GM04503 (cell line): ENCODE measurements around the gene EDRF1.
"Not testable (repeated sequence)": the region's sequence is repeated elsewhere in the genome, so short reads cannot be mapped to it uniquely, and the experiment has no call there.

Experiments
- DNase-seq: peaks from one replicate; pipeline ENCODE4 v3.0.0-alpha.2; 2012; ENCODE audit warnings: low read depth

The EDRF1 gene

GRCh38 chr10:125719173-125720001, at the start of gene EDRF1:
TSS of gene EDRF1 (plus strand) at chr10:125719709. CDS start at chr10:125719808, 99 bp downstream.
- DNase-seq: peak; percentile 82

- no peak for DNase-seq
These were observed 46.6 kb upstream of the EDRF1 start for GRCh38 chr10:125672884-125673283.

- no peak for DNase-seq
These were observed 40.1 kb upstream of the EDRF1 start for GRCh38 chr10:125679436-125679835.

- no peak for DNase-seq
These were observed 36.4 kb upstream of the EDRF1 start, which contains the start of gene TEX36 for GRCh38 chr10:125683063-125683462. TSS of gene TEX36 (minus strand) at chr10:125683163. CDS start at chr10:125682989, 174 bp downstream.

- no peak for DNase-seq
These were observed 35.7 kb upstream of the EDRF1 start for GRCh38 chr10:125683821-125684220.

- DNase-seq: no peak
These were observed 34.9 kb upstream of the EDRF1 start for GRCh38 chr10:125684581-125684980.

GRCh38 chr10:125687507-125688185, 31.9 kb upstream of the EDRF1 start:
- DNase-seq: no peak

- no peak for DNase-seq
These were observed 29.4 kb upstream of the EDRF1 start for GRCh38 chr10:125689955-125690569.

- DNase-seq: no peak
These were observed 28.1 kb upstream of the EDRF1 start for GRCh38 chr10:125691160-125691981.

GRCh38 chr10:125692196-125692595, 27.3 kb upstream of the EDRF1 start:
- DNase-seq: no peak

GRCh38 chr10:125692601-125693523, 26.6 kb upstream of the EDRF1 start:
- DNase-seq: peak; percentile 74

- no peak for DNase-seq
These were observed 26.0 kb upstream of the EDRF1 start for GRCh38 chr10:125693524-125693847.

GRCh38 chr10:125694883-125695282, 24.6 kb upstream of the EDRF1 start:
- DNase-seq: peak; percentile 76

- not testable (repeated sequence) for DNase-seq
These were observed 22.6 kb upstream of the EDRF1 start for GRCh38 chr10:125696884-125697283.

- no peak for DNase-seq
These were observed 21.0 kb upstream of the EDRF1 start for GRCh38 chr10:125698481-125698998.

GRCh38 chr10:125699562-125700143, 19.9 kb upstream of the EDRF1 start:
- DNase-seq: no peak

- no peak for DNase-seq
These were observed 19.1 kb upstream of the EDRF1 start for GRCh38 chr10:125700355-125700911.

GRCh38 chr10:125707541-125708468, 11.7 kb upstream of the EDRF1 start:
- no peak for DNase-seq

GRCh38 chr10:125708971-125709503, 10.5 kb upstream of the EDRF1 start:
- no peak for DNase-seq
